Ishikawa (cell line): ENCODE data around the gene NEU4.

Experiments used
- CEBPB ChIP-seq: IDR thresholded peaks from 2 replicates; pipeline ENCODE4 v1.6.1; 2012
- EP300 ChIP-seq: IDR thresholded peaks from 2 replicates; pipeline ENCODE4 v1.6.1; 2012; ENCODE audit warnings: borderline replicate concordance
- NFIC ChIP-seq: IDR thresholded peaks from 2 replicates; pipeline ENCODE4 v1.6.1; 2012
- RAD21 ChIP-seq: IDR thresholded peaks from 2 replicates; pipeline ENCODE4 v1.6.1; 2012; ENCODE audit warnings: low read depth
- TF ChIP-seq, protein P1 (sequence below): IDR thresholded peaks from 2 replicates; pipeline ENCODE4 v1.6.1; 2012; ENCODE audit warnings: low read depth, mild to moderate bottlenecking
- TF ChIP-seq, protein P2 (sequence below): IDR thresholded peaks from 2 replicates; pipeline ENCODE4 v1.6.1; 2012
- TF ChIP-seq, protein P3 (sequence below): IDR thresholded peaks from 2 replicates; pipeline ENCODE4 v1.6.1; 2012

DNA sequence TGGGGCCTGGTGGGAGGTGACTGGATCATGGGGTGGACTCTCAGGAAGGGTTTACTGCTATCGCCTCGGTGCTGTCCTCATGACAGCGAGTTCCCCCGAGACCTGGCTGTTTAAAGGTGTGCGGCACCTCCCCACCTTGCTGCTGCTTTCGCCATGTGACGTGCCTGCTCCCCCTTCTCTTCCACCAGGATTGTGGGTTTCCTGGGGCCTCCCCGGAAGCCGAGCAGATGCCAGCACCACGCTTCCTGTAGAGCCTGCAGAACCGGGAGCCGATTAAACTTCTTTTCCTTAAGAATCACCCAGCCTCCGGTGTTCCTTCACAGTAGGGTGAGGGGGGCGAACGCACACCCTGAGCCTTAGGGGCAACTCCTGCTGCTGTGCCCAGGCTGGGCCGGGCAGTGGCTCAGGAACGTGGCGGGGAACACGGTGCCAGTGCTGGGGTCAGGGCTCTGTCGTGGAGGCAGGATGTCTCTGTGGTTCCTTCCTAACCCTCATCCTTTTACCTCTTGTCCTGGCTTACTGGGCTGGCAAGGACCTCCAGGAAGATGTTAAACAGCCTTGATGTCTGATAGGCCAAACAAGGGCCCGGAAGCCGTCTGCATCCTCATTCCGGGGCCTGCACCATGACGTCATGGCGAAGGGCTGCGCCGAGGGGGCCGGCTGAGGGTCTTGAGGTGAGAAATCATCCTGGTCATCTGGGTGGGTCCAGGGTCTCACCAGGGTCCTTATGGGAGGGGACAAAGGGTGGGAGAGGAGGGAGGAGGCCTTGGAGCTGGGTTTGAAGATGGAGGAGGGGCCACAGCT lies 12.7 kb downstream of the NEU4 start:
- no peak for TF ChIP-seq RAD21
- TF ChIP-seq, protein P1, sequence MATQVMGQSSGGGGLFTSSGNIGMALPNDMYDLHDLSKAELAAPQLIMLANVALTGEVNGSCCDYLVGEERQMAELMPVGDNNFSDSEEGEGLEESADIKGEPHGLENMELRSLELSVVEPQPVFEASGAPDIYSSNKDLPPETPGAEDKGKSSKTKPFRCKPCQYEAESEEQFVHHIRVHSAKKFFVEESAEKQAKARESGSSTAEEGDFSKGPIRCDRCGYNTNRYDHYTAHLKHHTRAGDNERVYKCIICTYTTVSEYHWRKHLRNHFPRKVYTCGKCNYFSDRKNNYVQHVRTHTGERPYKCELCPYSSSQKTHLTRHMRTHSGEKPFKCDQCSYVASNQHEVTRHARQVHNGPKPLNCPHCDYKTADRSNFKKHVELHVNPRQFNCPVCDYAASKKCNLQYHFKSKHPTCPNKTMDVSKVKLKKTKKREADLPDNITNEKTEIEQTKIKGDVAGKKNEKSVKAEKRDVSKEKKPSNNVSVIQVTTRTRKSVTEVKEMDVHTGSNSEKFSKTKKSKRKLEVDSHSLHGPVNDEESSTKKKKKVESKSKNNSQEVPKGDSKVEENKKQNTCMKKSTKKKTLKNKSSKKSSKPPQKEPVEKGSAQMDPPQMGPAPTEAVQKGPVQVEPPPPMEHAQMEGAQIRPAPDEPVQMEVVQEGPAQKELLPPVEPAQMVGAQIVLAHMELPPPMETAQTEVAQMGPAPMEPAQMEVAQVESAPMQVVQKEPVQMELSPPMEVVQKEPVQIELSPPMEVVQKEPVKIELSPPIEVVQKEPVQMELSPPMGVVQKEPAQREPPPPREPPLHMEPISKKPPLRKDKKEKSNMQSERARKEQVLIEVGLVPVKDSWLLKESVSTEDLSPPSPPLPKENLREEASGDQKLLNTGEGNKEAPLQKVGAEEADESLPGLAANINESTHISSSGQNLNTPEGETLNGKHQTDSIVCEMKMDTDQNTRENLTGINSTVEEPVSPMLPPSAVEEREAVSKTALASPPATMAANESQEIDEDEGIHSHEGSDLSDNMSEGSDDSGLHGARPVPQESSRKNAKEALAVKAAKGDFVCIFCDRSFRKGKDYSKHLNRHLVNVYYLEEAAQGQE: no peak
- TF ChIP-seq, protein P2, sequence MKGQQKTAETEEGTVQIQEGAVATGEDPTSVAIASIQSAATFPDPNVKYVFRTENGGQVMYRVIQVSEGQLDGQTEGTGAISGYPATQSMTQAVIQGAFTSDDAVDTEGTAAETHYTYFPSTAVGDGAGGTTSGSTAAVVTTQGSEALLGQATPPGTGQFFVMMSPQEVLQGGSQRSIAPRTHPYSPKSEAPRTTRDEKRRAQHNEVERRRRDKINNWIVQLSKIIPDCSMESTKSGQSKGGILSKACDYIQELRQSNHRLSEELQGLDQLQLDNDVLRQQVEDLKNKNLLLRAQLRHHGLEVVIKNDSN: no peak
- TF ChIP-seq CEBPB: no peak
- TF ChIP-seq, protein P3, sequence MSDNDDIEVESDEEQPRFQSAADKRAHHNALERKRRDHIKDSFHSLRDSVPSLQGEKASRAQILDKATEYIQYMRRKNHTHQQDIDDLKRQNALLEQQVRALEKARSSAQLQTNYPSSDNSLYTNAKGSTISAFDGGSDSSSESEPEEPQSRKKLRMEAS: no peak
- TF ChIP-seq NFIC: no peak
- TF ChIP-seq EP300: no peak
